K562 (cell line): ENCODE data around the gene PSMB11. TPM values are rescaled to one million over a fixed set of nuclear protein-coding genes. Genes with fewer than 3 reads are reported as not detected.
A peak's percentile ranks its signal among the peaks of the same experiment; 100 is the strongest.

Experiments used
- HDAC2 ChIP-seq: fragments of 450-650 bp; IDR thresholded peaks from 2 replicates; pipeline ENCODE4 v1.6.1; 2016; ENCODE audit warnings: mild to moderate bottlenecking
- PCBP1 ChIP-seq: fragments of 200-400 bp; formaldehyde crosslinking; IDR thresholded peaks from 2 replicates; pipeline ENCODE4 v1.6.1; 2018; ENCODE audit warnings: mild to moderate bottlenecking, low read depth, low read length; ENCODE audit not compliant: poor library complexity, severe bottlenecking
- PHB ChIP-seq: fragments of 250-450 bp; sonication (Bioruptor Pico); IDR thresholded peaks from 2 replicates; pipeline ENCODE4 v1.5.0; 2021
- POLR2AphosphoS2 ChIP-seq: IDR thresholded peaks from 2 replicates; pipeline ENCODE4 v1.6.1; 2012; ENCODE audit warnings: low read length, improper control_type of control experiment
- PTTG1 ChIP-seq: fragments of 450-650 bp; IDR thresholded peaks from 2 replicates; pipeline ENCODE4 v1.6.1; 2016; ENCODE audit warnings: low read depth, mild to moderate bottlenecking, missing genetic modification characterization, missing compliant biosample characterization
- RFX1 ChIP-seq: fragments of 450-650 bp; IDR thresholded peaks from 2 replicates; pipeline ENCODE4 v1.6.1; 2016; ENCODE audit warnings: mild to moderate bottlenecking, moderate library complexity
- TRIM24 ChIP-seq, 2 experiments: fragments of 450-650 bp; IDR thresholded peaks; 2 replicates each; pipeline ENCODE4 v1.6.1; 2016
- ZNF253 ChIP-seq: fragments of 250-450 bp; sonication (Bioruptor Pico); conservative IDR thresholded peaks from 2 replicates; pipeline ENCODE4 v1.6.1; 2021; ENCODE audit warnings: mild to moderate bottlenecking
- ZNF408 ChIP-seq: fragments of 250-450 bp; sonication (Bioruptor Pico); IDR thresholded peaks from 2 replicates; pipeline ENCODE4 v1.4.0; 2020; ENCODE audit warnings: low read depth, mild to moderate bottlenecking, moderate library complexity
- ZNF589 ChIP-seq: fragments of 200-800 bp; sonication (Bioruptor generic); IDR thresholded peaks from 2 replicates; pipeline ENCODE4 v1.6.1; 2016; ENCODE audit warnings: low read depth, missing genetic modification characterization, missing compliant biosample characterization
- polyA plus RNA-seq, 8 experiments: library from polyadenylated mRNA; depleted of rRNA in 4 of 8; stranded (reverse) in 5 of 8; unstranded in 3 of 8; fragments of >200 nt; fragmentation: Nextera tagmentation in 2 of 8; fragmentation: Illumina TruSeq in 1 of 8; extraction: Ambion mirVana in 2 of 8; extraction: Trizol in 1 of 8; gene quantifications; 2 replicates each; pipeline versions ENCODE4 v1.2.1 to v1.2.3, GENCODE V29; 2011 to 2014; ENCODE audit warnings: inconsistent platforms in 1 of 8, missing spikeins in 1 of 8
- total RNA-seq, 7 experiments: library from RNA; depleted of rRNA in 6 of 7; stranded (reverse); fragments of >200 nt in 6 of 7; fragmentation: Illumina TruSeq in 2 of 7; extraction: Trizol in 2 of 7; gene quantifications; 2 replicates each; pipeline versions ENCODE4 v1.2.1 to v1.2.3, GENCODE V29; 2011 to 2021; ENCODE audit warnings: low replicate concordance in 1 of 7
- TF ChIP-seq, protein P1 (sequence below): IDR thresholded peaks from 2 replicates; pipeline ENCODE4 v1.6.1; 2016; ENCODE audit warnings: missing genetic modification characterization, missing compliant biosample characterization
- TF ChIP-seq, protein P2 (sequence below): IDR thresholded peaks from 2 replicates; pipeline ENCODE4 v1.6.1; 2011; ENCODE audit not compliant: insufficient read length; ENCODE audit errors: extremely low read depth
- TF ChIP-seq, protein P3 (sequence below): IDR thresholded peaks from 3 replicates; pipeline ENCODE4 v1.6.1; 2011; ENCODE audit warnings: borderline replicate concordance, mild to moderate bottlenecking; ENCODE audit not compliant: insufficient read length, insufficient read depth
- TF ChIP-seq, protein P4 (sequence below): sonication (generic); formaldehyde crosslinking; IDR thresholded peaks from 2 replicates; pipeline ENCODE4 v1.8.0; 2022; ENCODE audit warnings: missing genetic modification reagents, mild to moderate bottlenecking, moderate library complexity, borderline replicate concordance
- TF ChIP-seq, protein P5 (sequence below): fragments of 250-450 bp; sonication (Bioruptor Pico); IDR thresholded peaks from 2 replicates; pipeline ENCODE4 v1.5.0; 2022; ENCODE audit warnings: mild to moderate bottlenecking
- TF ChIP-seq, protein P6 (sequence below): sonication (generic); formaldehyde crosslinking; IDR thresholded peaks from 2 replicates; pipeline ENCODE4 v1.8.1; 2023; ENCODE audit warnings: mild to moderate bottlenecking, missing genetic modification reagents
- TF ChIP-seq, protein P7 (sequence below): fragments of 450-650 bp; IDR thresholded peaks from one replicate; pipeline ENCODE4 v1.6.1; 2018; ENCODE audit warnings: mild to moderate bottlenecking, moderate library complexity; ENCODE audit not compliant: partially characterized antibody

Gene PSMB11
- total and polyA plus RNA-seq, 9 of the 15 experiments (the other 6 are each of a cell fraction or from before 2014, with no cell fraction given) = not detected

DNA sequence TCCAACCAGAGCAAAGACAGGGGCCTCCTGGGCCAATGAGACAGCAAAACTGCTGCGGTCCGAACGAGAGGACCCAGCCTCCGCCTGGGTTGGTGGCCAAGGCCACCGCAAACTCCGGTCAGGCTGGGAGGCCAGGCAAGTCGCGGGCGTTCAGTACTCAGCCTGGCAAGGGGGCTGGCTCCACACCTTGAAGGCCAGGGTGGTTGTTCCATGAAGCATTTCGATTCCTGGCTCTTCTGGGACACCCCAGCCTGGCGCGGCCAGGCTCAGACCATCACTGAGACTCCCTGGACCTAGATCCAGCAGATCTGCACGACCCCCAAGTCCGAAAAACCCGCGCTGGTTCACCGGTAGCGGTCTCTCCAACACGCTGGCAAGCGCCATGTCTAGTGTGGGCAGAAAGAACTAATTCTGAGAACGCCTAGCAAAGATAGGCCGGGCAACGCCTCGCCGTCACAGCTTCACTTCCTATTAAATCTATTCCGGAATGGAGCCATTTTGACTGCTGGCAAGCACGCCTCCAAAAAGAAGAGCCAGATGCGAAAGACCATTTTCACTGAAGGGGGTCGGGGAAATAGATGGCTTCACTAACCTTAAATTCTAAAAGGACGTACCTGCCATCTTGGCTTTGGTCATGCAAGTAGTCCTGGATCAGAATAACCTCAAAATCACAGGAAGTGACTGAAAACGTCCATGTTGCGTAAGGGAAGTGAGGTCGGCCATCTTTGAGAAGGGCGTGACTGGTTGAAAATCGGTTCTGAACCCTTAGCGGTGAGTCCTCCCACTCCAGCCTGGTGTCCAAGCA is 7.3 kb upstream of the PSMB11 start, which contains the start of gene PSMB5 (continued):
- TF ChIP-seq, protein P1, sequence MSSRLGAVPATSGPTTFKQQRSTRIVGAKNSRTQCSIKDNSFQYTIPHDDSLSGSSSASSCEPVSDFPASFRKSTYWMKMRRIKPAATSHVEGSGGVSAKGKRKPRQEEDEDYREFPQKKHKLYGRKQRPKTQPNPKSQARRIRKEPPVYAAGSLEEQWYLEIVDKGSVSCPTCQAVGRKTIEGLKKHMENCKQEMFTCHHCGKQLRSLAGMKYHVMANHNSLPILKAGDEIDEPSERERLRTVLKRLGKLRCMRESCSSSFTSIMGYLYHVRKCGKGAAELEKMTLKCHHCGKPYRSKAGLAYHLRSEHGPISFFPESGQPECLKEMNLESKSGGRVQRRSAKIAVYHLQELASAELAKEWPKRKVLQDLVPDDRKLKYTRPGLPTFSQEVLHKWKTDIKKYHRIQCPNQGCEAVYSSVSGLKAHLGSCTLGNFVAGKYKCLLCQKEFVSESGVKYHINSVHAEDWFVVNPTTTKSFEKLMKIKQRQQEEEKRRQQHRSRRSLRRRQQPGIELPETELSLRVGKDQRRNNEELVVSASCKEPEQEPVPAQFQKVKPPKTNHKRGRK (tag) = no peak
- TF ChIP-seq PTTG1 (tag) = no peak
- TF ChIP-seq, protein P2, sequence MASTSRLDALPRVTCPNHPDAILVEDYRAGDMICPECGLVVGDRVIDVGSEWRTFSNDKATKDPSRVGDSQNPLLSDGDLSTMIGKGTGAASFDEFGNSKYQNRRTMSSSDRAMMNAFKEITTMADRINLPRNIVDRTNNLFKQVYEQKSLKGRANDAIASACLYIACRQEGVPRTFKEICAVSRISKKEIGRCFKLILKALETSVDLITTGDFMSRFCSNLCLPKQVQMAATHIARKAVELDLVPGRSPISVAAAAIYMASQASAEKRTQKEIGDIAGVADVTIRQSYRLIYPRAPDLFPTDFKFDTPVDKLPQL = no peak
- TF ChIP-seq, protein P3, sequence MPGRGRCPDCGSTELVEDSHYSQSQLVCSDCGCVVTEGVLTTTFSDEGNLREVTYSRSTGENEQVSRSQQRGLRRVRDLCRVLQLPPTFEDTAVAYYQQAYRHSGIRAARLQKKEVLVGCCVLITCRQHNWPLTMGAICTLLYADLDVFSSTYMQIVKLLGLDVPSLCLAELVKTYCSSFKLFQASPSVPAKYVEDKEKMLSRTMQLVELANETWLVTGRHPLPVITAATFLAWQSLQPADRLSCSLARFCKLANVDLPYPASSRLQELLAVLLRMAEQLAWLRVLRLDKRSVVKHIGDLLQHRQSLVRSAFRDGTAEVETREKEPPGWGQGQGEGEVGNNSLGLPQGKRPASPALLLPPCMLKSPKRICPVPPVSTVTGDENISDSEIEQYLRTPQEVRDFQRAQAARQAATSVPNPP = no peak
- no peak for TF ChIP-seq ZNF589 (CRISPR knock-in tag)
- TF ChIP-seq, protein P4, sequence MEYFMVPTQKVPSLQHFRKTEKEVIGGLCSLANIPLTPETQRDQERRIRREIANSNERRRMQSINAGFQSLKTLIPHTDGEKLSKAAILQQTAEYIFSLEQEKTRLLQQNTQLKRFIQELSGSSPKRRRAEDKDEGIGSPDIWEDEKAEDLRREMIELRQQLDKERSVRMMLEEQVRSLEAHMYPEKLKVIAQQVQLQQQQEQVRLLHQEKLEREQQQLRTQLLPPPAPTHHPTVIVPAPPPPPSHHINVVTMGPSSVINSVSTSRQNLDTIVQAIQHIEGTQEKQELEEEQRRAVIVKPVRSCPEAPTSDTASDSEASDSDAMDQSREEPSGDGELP (CRISPR knock-in tag) = peak; percentile 55; the same call in 1 of the 2 replicates
- TF ChIP-seq, protein P5, sequence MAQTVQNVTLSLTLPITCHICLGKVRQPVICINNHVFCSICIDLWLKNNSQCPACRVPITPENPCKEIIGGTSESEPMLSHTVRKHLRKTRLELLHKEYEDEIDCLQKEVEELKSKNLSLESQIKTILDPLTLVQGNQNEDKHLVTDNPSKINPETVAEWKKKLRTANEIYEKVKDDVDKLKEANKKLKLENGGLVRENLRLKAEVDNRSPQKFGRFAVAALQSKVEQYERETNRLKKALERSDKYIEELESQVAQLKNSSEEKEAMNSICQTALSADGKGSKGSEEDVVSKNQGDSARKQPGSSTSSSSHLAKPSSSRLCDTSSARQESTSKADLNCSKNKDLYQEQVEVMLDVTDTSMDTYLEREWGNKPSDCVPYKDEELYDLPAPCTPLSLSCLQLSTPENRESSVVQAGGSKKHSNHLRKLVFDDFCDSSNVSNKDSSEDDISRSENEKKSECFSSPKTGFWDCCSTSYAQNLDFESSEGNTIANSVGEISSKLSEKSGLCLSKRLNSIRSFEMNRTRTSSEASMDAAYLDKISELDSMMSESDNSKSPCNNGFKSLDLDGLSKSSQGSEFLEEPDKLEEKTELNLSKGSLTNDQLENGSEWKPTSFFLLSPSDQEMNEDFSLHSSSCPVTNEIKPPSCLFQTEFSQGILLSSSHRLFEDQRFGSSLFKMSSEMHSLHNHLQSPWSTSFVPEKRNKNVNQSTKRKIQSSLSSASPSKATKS = no peak
- no peak for TF ChIP-seq PCBP1
- TF ChIP-seq TRIM24 (IDR thresholded peaks at IDR 0.05) = no peak
- TF ChIP-seq ZNF253 (CRISPR knock-in tag) = no peak
- TF ChIP-seq, protein P6, sequence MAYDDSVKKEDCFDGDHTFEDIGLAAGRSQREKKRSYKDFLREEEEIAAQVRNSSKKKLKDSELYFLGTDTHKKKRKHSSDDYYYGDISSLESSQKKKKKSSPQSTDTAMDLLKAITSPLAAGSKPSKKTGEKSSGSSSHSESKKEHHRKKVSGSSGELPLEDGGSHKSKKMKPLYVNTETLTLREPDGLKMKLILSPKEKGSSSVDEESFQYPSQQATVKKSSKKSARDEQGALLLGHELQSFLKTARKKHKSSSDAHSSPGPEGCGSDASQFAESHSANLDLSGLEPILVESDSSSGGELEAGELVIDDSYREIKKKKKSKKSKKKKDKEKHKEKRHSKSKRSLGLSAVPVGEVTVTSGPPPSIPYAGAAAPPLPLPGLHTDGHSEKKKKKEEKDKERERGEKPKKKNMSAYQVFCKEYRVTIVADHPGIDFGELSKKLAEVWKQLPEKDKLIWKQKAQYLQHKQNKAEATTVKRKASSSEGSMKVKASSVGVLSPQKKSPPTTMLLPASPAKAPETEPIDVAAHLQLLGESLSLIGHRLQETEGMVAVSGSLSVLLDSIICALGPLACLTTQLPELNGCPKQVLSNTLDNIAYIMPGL (CRISPR knock-in tag) = 0 out of 2 replicates have a peak, but pooled peaks have one; percentile 8
- TF ChIP-seq, protein P7, sequence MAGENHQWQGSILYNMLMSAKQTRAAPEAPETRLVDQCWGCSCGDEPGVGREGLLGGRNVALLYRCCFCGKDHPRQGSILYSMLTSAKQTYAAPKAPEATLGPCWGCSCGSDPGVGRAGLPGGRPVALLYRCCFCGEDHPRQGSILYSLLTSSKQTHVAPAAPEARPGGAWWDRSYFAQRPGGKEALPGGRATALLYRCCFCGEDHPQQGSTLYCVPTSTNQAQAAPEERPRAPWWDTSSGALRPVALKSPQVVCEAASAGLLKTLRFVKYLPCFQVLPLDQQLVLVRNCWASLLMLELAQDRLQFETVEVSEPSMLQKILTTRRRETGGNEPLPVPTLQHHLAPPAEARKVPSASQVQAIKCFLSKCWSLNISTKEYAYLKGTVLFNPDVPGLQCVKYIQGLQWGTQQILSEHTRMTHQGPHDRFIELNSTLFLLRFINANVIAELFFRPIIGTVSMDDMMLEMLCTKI = no peak
- TF ChIP-seq RFX1 = peak; percentile 94
- 0 out of 2 replicates have a peak, but pooled peaks have one; percentile 27 for TF ChIP-seq HDAC2
- no peak for TF ChIP-seq POLR2AphosphoS2
- TF ChIP-seq PHB (CRISPR knock-in tag) = no peak
- TF ChIP-seq ZNF408 = no peak
